ENCODE data around the gene PRDM5.

- TF ChIP-seq ZNF217 (CRISPR knock-in tag; IDR thresholded peaks at IDR 0.05) (no peak), POLR2AphosphoS5 (IDR thresholded peaks at IDR 0.05; ENCODE audit: control insufficient read depth, insufficient read depth, low read depth, low read length) (no peak), SMARCA5 (IDR thresholded peaks at IDR 0.05) (no peak), NFYB (IDR thresholded peaks at IDR 0.05; ENCODE audit: extremely low read depth, insufficient read length) (no peak), HOMEZ (CRISPR knock-in tag; IDR thresholded peaks at IDR 0.05) (no peak), CTCF (IDR thresholded peaks at IDR 0.05 in 2 of 3, conservative IDR thresholded peaks at IDR 0.05 in 1 of 3; ENCODE audit: insufficient read depth in 2 of 3, low read depth in 1 of 3, low read length in 3 of 3) (no peak), ZNF431 (CRISPR knock-in tag; IDR thresholded peaks at IDR 0.05) (no peak), E2F6 (IDR thresholded peaks at IDR 0.05; ENCODE audit: borderline replicate concordance in 1 of 2, extremely low read depth in 1 of 2, insufficient read depth in 1 of 2, insufficient read length in 1 of 2, low read depth in 1 of 2, low read length in 1 of 2, poor library complexity in 1 of 2, severe bottlenecking in 1 of 2) (no peak)
Measured at GRCh38 chr4:120939693-120940092, 17.2 kb upstream of the PRDM5 start.
